H1 (cell line): ENCODE measurements around the gene SMYD3. TPM values are rescaled to one million over a fixed set of nuclear protein-coding genes. Genes with fewer than 3 reads are reported as not detected.
A peak's percentile ranks its signal among the peaks of the same experiment; 100 is the strongest.

Source experiments
- CTCF ChIA-PET: fragments of 300-600 bp; sonication (Branson Sonifier 250); formaldehyde crosslinking; loops from one replicate; lab custom pipeline; 2021; ENCODE audit not compliant: partially characterized antibody; lab: Charles Lee
- POLR2A ChIA-PET: fragments of 300-600 bp; sonication (Branson Sonifier 250); formaldehyde crosslinking; loops from one replicate; lab custom pipeline; 2021; ENCODE audit warnings: inconsistent platforms; ENCODE audit not compliant: partially characterized antibody; lab: Charles Lee
- DNase-seq, 2 experiments: peaks; one replicate each; pipeline versions ENCODE4 v3.0.0 to v3.0.0-alpha.2; 2010 to 2022; ENCODE audit warnings: low spot score in 2 of 2, low read depth in 1 of 2, mixed read lengths in 1 of 2
- FAIRE-seq: peaks from 2 replicates; lab custom pipeline; 2011; peaks lifted over from hg19 to GRCh38; lab: Jason Lieb, UNC
- H2AFZ ChIP-seq: 2 replicates; pipeline ENCODE4 v1.8.1; 2012; ENCODE audit warnings: low read length, inconsistent platforms
- H2AK5ac ChIP-seq: 2 replicates; pipeline ENCODE4 v1.6.1; 2013; ENCODE audit warnings: low read depth, low read length
- H2BK120ac ChIP-seq: replicated peaks from 2 replicates; pipeline ENCODE3; 2013; ENCODE audit warnings: low read depth, low read length, inconsistent platforms
- H2BK12ac ChIP-seq: 2 replicates; pipeline ENCODE4 v1.6.1; 2013; ENCODE audit warnings: low read depth, low read length
- H2BK15ac ChIP-seq: 2 replicates; pipeline ENCODE4 v1.6.1; 2013; ENCODE audit warnings: low read length
- H2BK20ac ChIP-seq: 2 replicates; pipeline ENCODE4 v1.6.1; 2013; ENCODE audit warnings: low read length
- H2BK5ac ChIP-seq: 2 replicates; pipeline ENCODE4 v1.6.1; 2013; ENCODE audit warnings: low read depth, low read length
- H3K14ac ChIP-seq: 2 replicates; pipeline ENCODE4 v1.6.1; 2013; ENCODE audit warnings: inconsistent platforms; ENCODE audit not compliant: insufficient read length
- H3K18ac ChIP-seq: 2 replicates; pipeline ENCODE4 v1.6.1; 2013; ENCODE audit warnings: low read length; ENCODE audit errors: extremely low read depth
- H3K23ac ChIP-seq: 2 replicates; pipeline ENCODE4 v1.6.1; 2013; ENCODE audit warnings: inconsistent platforms; ENCODE audit not compliant: insufficient read length
- H3K23me2 ChIP-seq: 2 replicates; pipeline ENCODE4 v1.6.1; 2013; ENCODE audit warnings: low read depth, low read length
- H3K27ac ChIP-seq: 2 replicates; pipeline ENCODE4 v1.6.1; 2011; ENCODE audit warnings: low read depth, low read length, inconsistent platforms
- H3K27me3 ChIP-seq, 4 experiments: replicated peaks in 1 of 4; 1 replicate in 1 of 4; 2 replicates in 3 of 4; pipeline versions ENCODE4 v1.6.1 to v1.8.1; 2011 to 2013; ENCODE audit warnings: low read length in 3 of 4, mild to moderate bottlenecking in 3 of 4, inconsistent platforms in 2 of 4, mixed read lengths in 2 of 4, moderate library complexity in 1 of 4; ENCODE audit not compliant: control insufficient read depth in 3 of 4, insufficient read depth in 3 of 4; ENCODE audit errors: extremely low read depth in 1 of 4
- H3K36me3 ChIP-seq, 4 experiments: 2 replicates each; pipeline versions ENCODE4 v1.6.1 to v1.8.1; 2011 to 2013; ENCODE audit warnings: mild to moderate bottlenecking in 4 of 4, low read length in 3 of 4, moderate library complexity in 2 of 4, control low read depth in 1 of 4, inconsistent platforms in 1 of 4; ENCODE audit not compliant: insufficient read depth in 4 of 4, control insufficient read depth in 2 of 4
- H3K4ac ChIP-seq: replicated peaks from 2 replicates; pipeline ENCODE3; 2013; ENCODE audit warnings: low read length, low read depth, mixed read lengths, inconsistent platforms; ENCODE audit not compliant: insufficient read length
- H3K4me1 ChIP-seq, 4 experiments: replicated peaks in 1 of 4; 1 replicate in 1 of 4; 2 replicates in 3 of 4; pipeline versions ENCODE4 v1.6.1 to v1.8.1; 2011 to 2013; ENCODE audit warnings: low read length in 3 of 4, inconsistent platforms in 2 of 4, mixed read lengths in 1 of 4; ENCODE audit not compliant: insufficient read depth in 4 of 4, control insufficient read depth in 3 of 4
- H3K4me2 ChIP-seq, 2 experiments: 2 replicates each; pipeline versions ENCODE4 v1.6.1 to v1.8.1; 2011 to 2013; ENCODE audit warnings: low read depth in 2 of 2, low read length in 2 of 2, control low read depth in 1 of 2, inconsistent platforms in 1 of 2, mild to moderate bottlenecking in 1 of 2; ENCODE audit not compliant: insufficient read depth in 1 of 2
- H3K4me3 ChIP-seq, 4 experiments: fragments of 200-600, 300-600 bp in 1 of 4; sonication (generic), shearing (Covaris generic), sonication (Bioruptor Twin) in 1 of 4; 2 replicates each; pipeline versions ENCODE4 v1.5.1 to v1.8.1; 2011 to 2016; ENCODE audit warnings: low read length in 4 of 4, low read depth in 3 of 4, control low read depth in 2 of 4, inconsistent platforms in 2 of 4, mild to moderate bottlenecking in 2 of 4, mixed read lengths in 1 of 4, moderate library complexity in 1 of 4; ENCODE audit not compliant: insufficient read depth in 2 of 4; ENCODE audit errors: extremely low read depth in 1 of 4
- H3K56ac ChIP-seq: replicated peaks from 2 replicates; pipeline ENCODE3; 2013; ENCODE audit warnings: low read depth, mild to moderate bottlenecking, mixed read lengths, low read length, inconsistent platforms; ENCODE audit not compliant: insufficient read length
- H3K79me1 ChIP-seq: 2 replicates; pipeline ENCODE4 v1.6.1; 2013; ENCODE audit warnings: low read depth, low read length, control low read depth
- H3K79me2 ChIP-seq, 2 experiments: 2 replicates each; pipeline versions ENCODE4 v1.6.1 to v1.8.1; 2012 to 2013; ENCODE audit warnings: low read length in 2 of 2, mild to moderate bottlenecking in 2 of 2, inconsistent platforms in 1 of 2; ENCODE audit not compliant: insufficient read depth in 2 of 2, control insufficient read depth in 1 of 2
- H3K9ac ChIP-seq, 4 experiments: replicated peaks in 1 of 4; 1 replicate in 1 of 4; 2 replicates in 3 of 4; pipeline versions ENCODE4 v1.6.1 to v1.8.1; 2011 to 2013; ENCODE audit warnings: low read depth in 3 of 4, low read length in 3 of 4, control low read depth in 2 of 4, mild to moderate bottlenecking in 2 of 4, moderate library complexity in 2 of 4, inconsistent platforms in 1 of 4; ENCODE audit errors: extremely low read depth in 1 of 4
- H3K9me3 ChIP-seq, 2 experiments: 2 replicates each; pipeline versions ENCODE4 v1.6.1 to v1.8.1; 2012 to 2013; ENCODE audit warnings: mild to moderate bottlenecking in 2 of 2, moderate library complexity in 2 of 2, control low read depth in 1 of 2, inconsistent platforms in 1 of 2, low read depth in 1 of 2, low read length in 1 of 2, mixed read lengths in 1 of 2; ENCODE audit not compliant: insufficient read depth in 2 of 2
- H4K20me1 ChIP-seq, 2 experiments: replicated peaks in 1 of 2; 2 replicates each; pipeline versions ENCODE3 to v1.8.1; 2011 to 2013; ENCODE audit warnings: inconsistent platforms in 2 of 2, low read length in 2 of 2, mild to moderate bottlenecking in 1 of 2; ENCODE audit not compliant: insufficient read depth in 2 of 2, control insufficient read depth in 1 of 2
- H4K5ac ChIP-seq: 2 replicates; pipeline ENCODE4 v1.6.1; 2013; ENCODE audit warnings: low read length, low read depth, mixed read lengths, inconsistent platforms; ENCODE audit not compliant: insufficient read length
- H4K8ac ChIP-seq: 2 replicates; pipeline ENCODE4 v1.8.0; 2013; ENCODE audit warnings: mild to moderate bottlenecking, moderate library complexity, low read length, inconsistent platforms; ENCODE audit not compliant: insufficient read depth; ENCODE audit errors: extremely low read depth
- H4K91ac ChIP-seq: replicated peaks from 2 replicates; pipeline ENCODE3; 2013; ENCODE audit warnings: low read length, mixed read lengths, inconsistent platforms; ENCODE audit not compliant: insufficient read length
- ATF2 ChIP-seq: IDR thresholded peaks from 2 replicates; pipeline ENCODE4 v1.6.1; 2012; ENCODE audit warnings: low read length, inconsistent platforms
- BRCA1 ChIP-seq: IDR thresholded peaks from 2 replicates; pipeline ENCODE4 v1.6.1; 2012; ENCODE audit warnings: low read depth, low read length, improper control_type of control experiment
- CTCF ChIP-seq, 3 experiments: IDR thresholded peaks; 1 replicate in 2 of 3; 2 replicates in 1 of 3; pipeline versions ENCODE4 v1.5.1 to v1.6.1; 2011; ENCODE audit warnings: low read length in 3 of 3, mild to moderate bottlenecking in 3 of 3, inconsistent platforms in 2 of 3, low read depth in 1 of 3, moderate library complexity in 1 of 3; ENCODE audit not compliant: insufficient read depth in 1 of 3; ENCODE audit errors: control extremely low read depth in 1 of 3
- RAD21 ChIP-seq, 2 experiments: IDR thresholded peaks in 1 of 2; conservative IDR thresholded peaks in 1 of 2; 2 replicates each; pipeline ENCODE4 v1.6.1; 2011; ENCODE audit warnings: low read depth in 2 of 2, low read length in 2 of 2, improper control_type of control experiment in 1 of 2, inconsistent platforms in 1 of 2, mild to moderate bottlenecking in 1 of 2, moderate library complexity in 1 of 2
- SRF ChIP-seq: IDR thresholded peaks from 2 replicates; pipeline ENCODE4 v1.6.1; 2011; ENCODE audit warnings: mild to moderate bottlenecking, low read depth, low read length, moderate library complexity
- SUZ12 ChIP-seq: fragments of 200-600 bp; sonication (generic); IDR thresholded peaks from 2 replicates; pipeline ENCODE4 v1.6.1; 2012; ENCODE audit warnings: mild to moderate bottlenecking, inconsistent platforms, low read length, moderate library complexity, mixed read lengths
- TAF1 ChIP-seq: IDR thresholded peaks from 2 replicates; pipeline ENCODE4 v1.6.1; 2011; ENCODE audit warnings: mild to moderate bottlenecking, low read depth, low read length
- TAF7 ChIP-seq: optimal IDR thresholded peaks from 2 replicates; pipeline ENCODE3; 2011; ENCODE audit warnings: low read depth, mild to moderate bottlenecking, inconsistent platforms, low read length, moderate library complexity, borderline replicate concordance
- WGBS, 2 experiments: shearing (Covaris generic) in 1 of 2; methylation state at CpG; one replicate each; pipeline versions ENCODE4 v1.1.6 to v1.1.7; 2013 to 2015; ENCODE audit warnings: low lambda C conversion rate in 2 of 2, mixed read lengths in 2 of 2, inconsistent platforms in 1 of 2, low coverage in 1 of 2, missing lambda C conversion rate in 1 of 2; ENCODE audit not compliant: insufficient replicate concordance in 2 of 2, insufficient coverage in 1 of 2, insufficient read length in 1 of 2; ENCODE audit errors: extremely low coverage in 1 of 2, missing lambda C conversion rate in 1 of 2; 5-methylcytosine and 5-hydroxymethylcytosine counted together
- polyA plus RNA-seq, 7 experiments: library from polyadenylated mRNA; depleted of rRNA in 3 of 7; stranded (reverse) in 5 of 7; unstranded in 2 of 7; fragments of >200 nt in 5 of 7; fragments of 200-250 nt in 2 of 7; gene quantifications; 1 replicate in 5 of 7; 2 replicates in 1 of 7; 4 replicates in 1 of 7; pipeline versions ENCODE4 v1.2.1 to v1.2.3, GENCODE V29; 2011 to 2013; ENCODE audit warnings: missing spikeins in 2 of 7, mixed read lengths in 2 of 7
- total RNA-seq: library from RNA; stranded (reverse); fragmentation: NEBNext Ultra II Directional; extraction: Animal tissue kit (Norgen Biotek cat#: 25700); gene quantifications from 2 replicates; pipeline ENCODE4 v1.2.1, GENCODE V29; 2021

SMYD3 gene
- total and polyA plus RNA-seq, 2 of the 8 experiments (the other 6 are each of a cell fraction or from before 2014, with no cell fraction given) = 17.3 to 25.4 TPM

- Histone ChIP-seq H3K4me3 (no peak overlapping the region), H3K36me3 (no peaks in the 10 kb centered on the region), H4K20me1 (no peaks in the 10 kb centered on the region), H3K14ac (no peak overlapping the region), H3K9me3 (no peaks in the 10 kb centered on the region), H2BK20ac (no peak overlapping the region), H3K18ac (no peak overlapping the region), H3K4me2 (no peak overlapping the region), H3K4ac (no peak overlapping the region), H4K91ac (no peak overlapping the region), H2BK120ac (no peak overlapping the region), H3K4me1 (peaks cover 0 to 1% (median under 1%) of the 10 kb centered on the region in 4 experiments; a peak in 2 of 7 replicates), H3K27me3 (no peaks in the 10 kb centered on the region), H3K9ac (no peak overlapping the region), H2AFZ (no peak overlapping the region), H3K56ac (no peak overlapping the region), H2BK15ac (no peak overlapping the region), H2BK12ac (no peak overlapping the region), H2BK5ac (no peak overlapping the region), H3K79me2 (peaks cover 0 to 1% of the 10 kb centered on the region in 2 experiments; a peak in 1 of 4 replicates), H4K8ac (no peak overlapping the region), H3K79me1 (no peaks in the 10 kb centered on the region; the same call in 1 of the 2 replicates), H2AK5ac (no peak overlapping the region), H3K23ac (no peak overlapping the region), H3K27ac (no peak overlapping the region), H4K5ac (no peak overlapping the region), H3K23me2 (no peaks in the 10 kb centered on the region)
- ChIA-PET POLR2A (interaction anchor here (1.8 kb wide), 1 partner anchor 8 kb away, joined by 4 read pairs; no protein-coding TSS in a partner anchor), CTCF (interaction anchor here (0.6 to 1.5 kb wide), 16 partner anchors 8 to 569 kb away, joined by 3 to 7 read pairs (median 4); no protein-coding TSS in a partner anchor)
- FAIRE-seq (no peak), DNase-seq (no peak)
- 88% methylated on average over 2 of the region's 2 CpGs; no CpG with 5 or more reads in 1 of the 2 experiments for WGBS, 2 experiments
- TF ChIP-seq SUZ12 = no peak
- no peak for TF ChIP-seq TAF7
- TF ChIP-seq BRCA1 = no peak
- peak; percentile 50 to 54 for TF ChIP-seq RAD21 (IDR thresholded peaks at IDR 0.05 in 1 of 2, conservative IDR thresholded peaks at IDR 0.05 in 1 of 2; ENCODE audit: low read depth in 2 of 2, low read length in 2 of 2)
- TF ChIP-seq CTCF (IDR thresholded peaks at IDR 0.05; ENCODE audit: control extremely low read depth in 1 of 3, insufficient read depth in 1 of 3, low read depth in 1 of 3, low read length in 3 of 3) = peak in 2 of 3 experiments; percentile 44 to 58; a peak in 2 of 4 replicates
- TF ChIP-seq TAF1 = no peak
- TF ChIP-seq ATF2 = no peak
- TF ChIP-seq SRF = no peak
Observed at GRCh38 chr1:246497331-246497915, 9.7 kb downstream of the SMYD3 start.
